ENCODE data around the gene DSG4.
A peak's percentile ranks its signal among the peaks of the same experiment; 100 is the strongest.
"Not testable (repeated sequence)": the region's sequence is repeated elsewhere in the genome, so short reads cannot be mapped to it uniquely, and the experiment has no call there.

The DSG4 gene

GRCh38 chr18:31376477-31376876 lies at the start of gene DSG4:
TSS of gene DSG4 (plus strand) at chr18:31376777. CDS start at chr18:31376912, 135 bp downstream.
- DNase-seq, result no peak

- DNase-seq, result no peak
These were observed 46.7 kb upstream of the DSG4 start for GRCh38 chr18:31329787-31330438.

- no peak for DNase-seq
These were observed 33.1 kb upstream of the DSG4 start for GRCh38 chr18:31343454-31343853.

- DNase-seq, result not testable (repeated sequence)
These were observed 23.2 kb upstream of the DSG4 start for GRCh38 chr18:31353336-31353735.

- no peak for DNase-seq
These were observed 21.6 kb upstream of the DSG4 start for GRCh38 chr18:31354990-31355389.

GRCh38 chr18:31356025-31356424 lies 20.6 kb upstream of the DSG4 start:
- no peak for DNase-seq

GRCh38 chr18:31364190-31364589 lies 12.4 kb upstream of the DSG4 start:
- DNase-seq, result no peak

GRCh38 chr18:31369478-31369877 lies 7.1 kb upstream of the DSG4 start:
- no peak for DNase-seq

GRCh38 chr18:31371989-31372388 lies 4.6 kb upstream of the DSG4 start:
- DNase-seq, result no peak

GRCh38 chr18:31373641-31374040 lies 2.9 kb upstream of the DSG4 start:
- no peak for DNase-seq

- no peak for DNase-seq
These were observed 4.3 kb downstream of the DSG4 start for GRCh38 chr18:31380912-31381311.

- DNase-seq, result no peak
These were observed 5.5 kb downstream of the DSG4 start for GRCh38 chr18:31382107-31382506.

- peak in 1 of 58 donors; percentile 3 for DNase-seq
These were observed 10.2 kb downstream of the DSG4 start for GRCh38 chr18:31386741-31387140.

GRCh38 chr18:31393286-31393685 lies 16.7 kb downstream of the DSG4 start:
- no peak for DNase-seq

GRCh38 chr18:31396796-31397612 lies 20.4 kb downstream of the DSG4 start:
- no peak for DNase-seq

- DNase-seq, result no peak
These were observed 21.6 kb downstream of the DSG4 start for GRCh38 chr18:31398191-31398590.

GRCh38 chr18:31399306-31400032 lies 22.9 kb downstream of the DSG4 start:
- DNase-seq, result no peak

- DNase-seq, result no peak
These were observed 24.8 kb downstream of the DSG4 start for GRCh38 chr18:31401156-31402025.

- no peak for DNase-seq
These were observed 25.4 kb downstream of the DSG4 start for GRCh38 chr18:31402026-31402373.

GRCh38 chr18:31403409-31403808 lies 26.8 kb downstream of the DSG4 start:
- no peak for DNase-seq

GRCh38 chr18:31407649-31408048 lies 31.1 kb downstream of the DSG4 start:
- DNase-seq, result no peak
